ENCODE measurements around the gene PGA3. TPM values are rescaled to one million over a fixed set of nuclear protein-coding genes. Genes with fewer than 3 reads are reported as not detected.
"Not testable (repeated sequence)": the region's sequence is repeated elsewhere in the genome, so short reads cannot be mapped to it uniquely, and the experiment has no call there.

The PGA3 gene
- total and polyA plus RNA-seq, 2 of the 8 experiments (the other 6 are each of a cell fraction or from before 2014, with no cell fraction given), result not detected

GRCh38 chr11:61229458-61229857 lies 26.1 kb downstream of the PGA3 start:
- FAIRE-seq; H3K56ac ChIP-seq (replicated peaks; ENCODE audit: insufficient read length, low read depth, low read length); H2AFZ ChIP-seq (ENCODE audit: low read length); POLR2A ChIA-PET (ENCODE audit: partially characterized antibody); H3K79me1 ChIP-seq (ENCODE audit: low read depth, low read length); H3K23me2 ChIP-seq (ENCODE audit: low read depth, low read length); H3K36me3 ChIP-seq (ENCODE audit: control insufficient read depth in 2 of 4, insufficient read depth in 4 of 4, low read length in 3 of 4); H3K23ac ChIP-seq (ENCODE audit: insufficient read length); CTCF ChIA-PET (ENCODE audit: partially characterized antibody); H2BK5ac ChIP-seq (ENCODE audit: low read depth, low read length); H4K20me1 ChIP-seq (replicated peaks in 1 of 2; ENCODE audit: control insufficient read depth in 1 of 2, insufficient read depth in 2 of 2, low read length in 2 of 2); DNase-seq (ENCODE audit: low read depth in 1 of 2, low spot score in 2 of 2); H2BK120ac ChIP-seq (replicated peaks; ENCODE audit: low read depth, low read length); H3K9me3 ChIP-seq (ENCODE audit: insufficient read depth in 2 of 2, low read depth in 1 of 2, low read length in 1 of 2); H2AK5ac ChIP-seq (ENCODE audit: low read depth, low read length); H3K79me2 ChIP-seq (ENCODE audit: control insufficient read depth in 1 of 2, insufficient read depth in 2 of 2, low read length in 2 of 2); H4K8ac ChIP-seq (ENCODE audit: extremely low read depth, insufficient read depth, low read length); H2BK12ac ChIP-seq (ENCODE audit: low read depth, low read length); H3K4me3 ChIP-seq (ENCODE audit: extremely low read depth in 1 of 4, insufficient read depth in 2 of 4, low read depth in 3 of 4, low read length in 4 of 4); H3K18ac ChIP-seq (ENCODE audit: extremely low read depth, low read length); H4K5ac ChIP-seq (ENCODE audit: insufficient read length, low read depth, low read length); H3K9ac ChIP-seq (replicated peaks in 1 of 4; ENCODE audit: extremely low read depth in 1 of 4, low read depth in 3 of 4, low read length in 3 of 4); H3K4me2 ChIP-seq (ENCODE audit: insufficient read depth in 1 of 2, low read depth in 2 of 2, low read length in 2 of 2); H2BK15ac ChIP-seq (ENCODE audit: low read length); H2BK20ac ChIP-seq (ENCODE audit: low read length); H3K14ac ChIP-seq (ENCODE audit: insufficient read length); H3K27me3 ChIP-seq (replicated peaks in 1 of 4; ENCODE audit: control insufficient read depth in 3 of 4, extremely low read depth in 1 of 4, insufficient read depth in 3 of 4, low read length in 3 of 4); H3K27ac ChIP-seq (ENCODE audit: low read depth, low read length); H4K91ac ChIP-seq (replicated peaks; ENCODE audit: insufficient read length, low read length); H3K4ac ChIP-seq (replicated peaks; ENCODE audit: insufficient read length, low read depth, low read length); H3K4me1 ChIP-seq (replicated peaks in 1 of 4; ENCODE audit: control insufficient read depth in 3 of 4, insufficient read depth in 4 of 4, low read length in 3 of 4): not testable (repeated sequence)
- no CpG with 5 or more reads among the region's 6 CpGs for WGBS, 2 experiments (ENCODE audit: extremely low coverage in 1 of 2, insufficient coverage in 1 of 2, insufficient read length in 1 of 2, insufficient replicate concordance in 2 of 2, low coverage in 1 of 2, low lambda C conversion rate in 2 of 2, missing lambda C conversion rate in 1 of 2)

DNA sequence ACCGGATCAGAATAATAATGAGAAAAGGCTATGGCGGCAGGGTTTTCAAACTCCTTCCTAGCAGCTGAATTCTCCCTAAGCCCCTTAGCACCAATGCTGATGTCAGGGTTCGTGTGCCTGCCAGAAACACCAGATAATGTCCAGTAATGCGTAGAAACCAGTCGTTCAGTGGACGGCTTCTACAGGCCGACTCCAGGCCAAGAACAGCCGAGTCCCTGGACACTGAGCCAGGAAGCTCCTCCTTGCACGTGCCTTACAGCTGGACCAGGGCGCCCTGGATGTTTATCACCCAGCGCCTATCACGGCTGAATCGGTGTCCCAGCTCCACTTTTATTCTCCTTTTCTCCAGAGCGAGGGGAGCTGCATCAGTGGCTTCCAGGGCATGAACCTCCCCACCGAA lies 27.7 kb downstream of the PGA3 start:
- H3K4me3 ChIP-seq (ENCODE audit: extremely low read depth in 1 of 4, insufficient read depth in 2 of 4, low read depth in 3 of 4, low read length in 4 of 4); H3K23ac ChIP-seq (ENCODE audit: insufficient read length); H3K27ac ChIP-seq (ENCODE audit: low read depth, low read length); H3K4me2 ChIP-seq (ENCODE audit: insufficient read depth in 1 of 2, low read depth in 2 of 2, low read length in 2 of 2); H2AK5ac ChIP-seq (ENCODE audit: low read depth, low read length); H3K27me3 ChIP-seq (replicated peaks in 1 of 4; ENCODE audit: control insufficient read depth in 3 of 4, extremely low read depth in 1 of 4, insufficient read depth in 3 of 4, low read length in 3 of 4); H4K91ac ChIP-seq (replicated peaks; ENCODE audit: insufficient read length, low read length); H2AFZ ChIP-seq (ENCODE audit: low read length); H3K4ac ChIP-seq (replicated peaks; ENCODE audit: insufficient read length, low read depth, low read length); H4K8ac ChIP-seq (ENCODE audit: extremely low read depth, insufficient read depth, low read length); H3K36me3 ChIP-seq (ENCODE audit: control insufficient read depth in 2 of 4, insufficient read depth in 4 of 4, low read length in 3 of 4); H3K56ac ChIP-seq (replicated peaks; ENCODE audit: insufficient read length, low read depth, low read length); H2BK5ac ChIP-seq (ENCODE audit: low read depth, low read length); H4K20me1 ChIP-seq (replicated peaks in 1 of 2; ENCODE audit: control insufficient read depth in 1 of 2, insufficient read depth in 2 of 2, low read length in 2 of 2); H3K14ac ChIP-seq (ENCODE audit: insufficient read length); H4K5ac ChIP-seq (ENCODE audit: insufficient read length, low read depth, low read length); DNase-seq (ENCODE audit: low read depth in 1 of 2, low spot score in 2 of 2); H3K4me1 ChIP-seq (replicated peaks in 1 of 4; ENCODE audit: control insufficient read depth in 3 of 4, insufficient read depth in 4 of 4, low read length in 3 of 4); H3K9me3 ChIP-seq (ENCODE audit: insufficient read depth in 2 of 2, low read depth in 1 of 2, low read length in 1 of 2); H2BK12ac ChIP-seq (ENCODE audit: low read depth, low read length); CTCF ChIA-PET (ENCODE audit: partially characterized antibody); POLR2A ChIA-PET (ENCODE audit: partially characterized antibody); H2BK120ac ChIP-seq (replicated peaks; ENCODE audit: low read depth, low read length); H3K9ac ChIP-seq (replicated peaks in 1 of 4; ENCODE audit: extremely low read depth in 1 of 4, low read depth in 3 of 4, low read length in 3 of 4); H3K18ac ChIP-seq (ENCODE audit: extremely low read depth, low read length); H3K23me2 ChIP-seq (ENCODE audit: low read depth, low read length); H2BK15ac ChIP-seq (ENCODE audit: low read length); H3K79me2 ChIP-seq (ENCODE audit: control insufficient read depth in 1 of 2, insufficient read depth in 2 of 2, low read length in 2 of 2); H3K79me1 ChIP-seq (ENCODE audit: low read depth, low read length); FAIRE-seq; H2BK20ac ChIP-seq (ENCODE audit: low read length): not testable (repeated sequence)
- no CpG with 5 or more reads among the region's 15 CpGs for WGBS, 2 experiments (ENCODE audit: extremely low coverage in 1 of 2, insufficient coverage in 1 of 2, insufficient read length in 1 of 2, insufficient replicate concordance in 2 of 2, low coverage in 1 of 2, low lambda C conversion rate in 2 of 2, missing lambda C conversion rate in 1 of 2)

Data from H1 (cell line).